ENCODE measurements around the gene NLGN4X. TPM values are rescaled to one million over a fixed set of nuclear protein-coding genes. Genes with fewer than 3 reads are reported as not detected.

Gene NLGN4X
- under 0.01 TPM in 1 of 2 replicates, not detected in the other for total RNA-seq

DNA sequence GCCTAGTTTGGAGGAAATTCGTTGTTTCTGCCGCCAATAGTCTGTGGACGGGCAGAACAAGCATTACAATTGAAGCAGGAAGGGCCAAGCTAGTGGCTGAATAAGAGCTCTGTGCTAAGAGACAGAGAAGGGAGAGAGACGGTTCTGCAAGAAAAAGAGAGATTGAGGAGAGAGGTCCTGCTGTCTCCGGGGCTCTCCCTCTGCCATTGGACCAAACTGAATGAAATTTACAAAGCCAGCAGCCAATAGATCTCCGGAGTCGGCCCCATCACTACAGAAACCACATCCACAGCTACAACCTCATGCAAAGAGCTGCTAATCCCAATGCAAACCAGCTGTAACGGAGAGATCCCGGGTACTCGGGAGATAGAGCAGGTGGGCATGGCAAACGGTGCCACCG is at the start of gene NLGN4X:
Gene NLGN4X (minus strand): TSS at position 148 of the 400 bp plus-strand sequence. CDS start 77,401 bp downstream, outside the sequence.

Small RNAs within 50 kb of the gene (small RNA-seq; reads per million reads assigned to genes)
- not detected for gene RF00322

All from thoracic aorta endothelial cell (primary cell).